Measurements from ENCODE around the gene BSG.

GRCh38 chr19:530134-531008 is 42.0 kb upstream of the BSG start:
- TF ChIP-seq CTCF (IDR thresholded peaks at IDR 0.05; ENCODE audit: low read depth, low read length, poor library complexity, severe bottlenecking), result no peak
- TF ChIP-seq EZH2phosphoT487 (IDR thresholded peaks at IDR 0.05; ENCODE audit: borderline replicate concordance, low read length), result no peak
